OCI-LY1 (cell line): ENCODE results near the gene AXDND1.

Experiments used
- H2AFZ ChIP-seq: fragments of 200-600 bp; sonication (generic), shearing (Covaris generic); 2 replicates; pipeline ENCODE4 v1.6.0; 2014; ENCODE audit warnings: antibody characterized with exemption, mild to moderate bottlenecking, low read length
- H3F3A ChIP-seq: fragments of 200-600 bp; sonication (generic), shearing (Covaris generic); 2 replicates; pipeline ENCODE4 v1.6.0; 2014; ENCODE audit warnings: mild to moderate bottlenecking, antibody characterized with exemption, low read length, moderate library complexity; ENCODE audit not compliant: insufficient read depth
- H3K27ac ChIP-seq: fragments of 200-600 bp; sonication (generic); 2 replicates; pipeline ENCODE4 v1.5.1; 2014; ENCODE audit warnings: low read length, mixed run types, mild to moderate bottlenecking, low read depth; ENCODE audit not compliant: poor library complexity, severe bottlenecking
- H3K27me3 ChIP-seq: fragments of 200-600 bp; sonication (generic); 2 replicates; pipeline ENCODE4 v1.6.0; 2014; ENCODE audit warnings: antibody characterized with exemption, mild to moderate bottlenecking, low read length, moderate library complexity; ENCODE audit not compliant: insufficient read depth
- H3K36me3 ChIP-seq: fragments of 200-600 bp; sonication (generic); 2 replicates; pipeline ENCODE4 v1.6.1; 2014; ENCODE audit warnings: mild to moderate bottlenecking, antibody characterized with exemption, low read length, moderate library complexity, mixed read lengths; ENCODE audit not compliant: insufficient read depth
- H3K4me1 ChIP-seq: fragments of 200-600 bp; sonication (generic); 2 replicates; pipeline ENCODE4 v1.5.1; 2014; ENCODE audit warnings: mild to moderate bottlenecking, low read length, moderate library complexity; ENCODE audit not compliant: insufficient read depth, severe bottlenecking
- H3K4me2 ChIP-seq: fragments of 200-600 bp; sonication (generic), shearing (Covaris generic); 2 replicates; pipeline ENCODE4 v1.6.1; 2014; ENCODE audit warnings: low read length
- H3K4me3 ChIP-seq: fragments of 200-600 bp; sonication (generic); 2 replicates; pipeline ENCODE4 v1.5.1; 2014; ENCODE audit warnings: low read length, low read depth, mild to moderate bottlenecking, mixed read lengths; ENCODE audit not compliant: poor library complexity, severe bottlenecking
- H3K79me2 ChIP-seq: fragments of 200-600 bp; shearing (Covaris generic); 2 replicates; pipeline ENCODE4 v1.6.1; 2016; ENCODE audit warnings: mixed run types, low read length, mixed read lengths; ENCODE audit not compliant: insufficient read depth
- H3K9ac ChIP-seq: fragments of 200-600 bp; sonication (generic), shearing (Covaris generic); 2 replicates; pipeline ENCODE4 v1.6.1; 2014; ENCODE audit warnings: mild to moderate bottlenecking, low read length, mixed read lengths
- H3K9me2 ChIP-seq: fragments of 200-600 bp; sonication (generic), shearing (Covaris generic); 2 replicates; pipeline ENCODE4 v1.6.1; 2014; ENCODE audit warnings: low read depth, mild to moderate bottlenecking, low read length, mixed read lengths
- H3K9me3 ChIP-seq: fragments of 200-600 bp; shearing (Covaris generic); 2 replicates; pipeline ENCODE4 v1.6.1; 2014; ENCODE audit warnings: low read length, mixed read lengths
- H4K20me1 ChIP-seq: fragments of 200-600 bp; sonication (generic), shearing (Covaris generic); 2 replicates; pipeline ENCODE4 v1.6.0; 2016; ENCODE audit warnings: mild to moderate bottlenecking, low read length; ENCODE audit not compliant: insufficient read depth
- EZH2 ChIP-seq: fragments of 200-600 bp; sonication (generic), shearing (Covaris generic); IDR thresholded peaks from 2 replicates; pipeline ENCODE4 v1.8.0; 2017; ENCODE audit warnings: borderline replicate concordance, mixed run types, mild to moderate bottlenecking, antibody characterized with exemption, low read length, moderate library complexity, mixed read lengths
- TF ChIP-seq, protein P1 (sequence below): fragments of 200-600 bp; sonication (generic), shearing (Covaris generic); IDR thresholded peaks from 2 replicates; pipeline ENCODE4 v1.5.1; 2017; ENCODE audit warnings: mild to moderate bottlenecking, antibody characterized with exemption, low read length, moderate library complexity, mixed read lengths

AXDND1 gene

DNA sequence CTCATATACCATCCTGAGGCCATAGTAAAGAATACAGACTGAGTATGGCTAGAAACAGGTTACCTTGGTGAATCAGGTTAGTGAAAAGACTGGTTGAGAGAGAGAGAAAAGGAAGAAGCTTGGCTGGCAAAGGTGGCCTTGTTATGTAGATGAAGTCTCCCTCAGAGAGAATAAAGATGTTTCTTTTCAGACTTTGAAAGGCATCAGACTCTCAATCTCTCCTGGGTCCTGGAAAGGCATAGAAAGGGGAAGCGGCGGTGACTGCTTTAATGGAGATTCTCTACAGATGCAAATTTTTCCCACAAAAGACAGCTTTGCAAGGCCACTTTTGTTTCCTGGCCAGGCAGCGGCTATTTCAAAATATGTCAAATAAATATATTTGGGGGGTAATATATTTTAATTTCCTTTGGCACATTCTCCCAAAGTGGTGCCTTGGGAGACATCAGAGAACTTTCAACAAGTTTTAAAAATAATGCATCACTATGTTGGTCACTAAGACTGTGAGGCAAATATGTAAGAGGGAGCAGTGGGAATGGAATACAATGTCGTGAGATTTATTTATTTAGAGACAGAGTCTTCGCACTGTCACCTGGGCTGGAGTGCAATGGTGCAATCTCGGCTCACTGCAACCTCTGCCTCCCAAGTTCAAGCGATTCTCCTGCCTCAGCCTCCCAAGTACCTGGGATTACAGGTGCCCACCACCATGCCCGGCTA is 163.9 kb downstream of the AXDND1 start:
- no peaks in the 10 kb centered on the region for H3K27me3 ChIP-seq

DNA sequence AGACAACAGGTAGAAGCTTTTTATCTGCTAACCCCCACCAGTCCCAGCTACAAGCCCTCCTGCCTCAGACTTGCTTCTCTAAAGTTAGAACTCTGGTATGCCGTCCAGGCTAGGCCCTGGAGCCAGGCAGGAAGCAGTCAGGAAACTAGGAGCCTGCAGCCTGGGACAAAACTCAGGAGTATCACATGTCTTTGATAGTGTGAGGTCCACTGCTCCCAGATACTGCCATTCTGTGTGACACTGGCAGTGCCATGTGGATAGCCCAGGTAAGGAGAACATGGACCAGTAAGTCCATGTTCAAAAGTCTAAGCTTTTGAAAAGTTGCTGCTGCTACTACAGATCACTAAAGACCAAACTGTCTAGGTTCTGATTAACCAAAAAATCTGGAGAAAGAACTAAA is 164.6 kb downstream of the AXDND1 start:
- Histone ChIP-seq H4K20me1 (no peaks in the 10 kb centered on the region), H3K36me3 (no peaks in the 10 kb centered on the region), H3K9me2 (no peaks in the 10 kb centered on the region), H3K4me3 (no peak overlapping the region), H3K9ac (no peak overlapping the region), H3F3A (no peaks in the 10 kb centered on the region), H2AFZ (no peak overlapping the region), H3K27me3 (no peaks in the 10 kb centered on the region), H3K79me2 (no peaks in the 10 kb centered on the region), H3K27ac (no peak overlapping the region), H3K9me3 (no peaks in the 10 kb centered on the region), H3K4me1 (no peaks in the 10 kb centered on the region), H3K4me2 (no peak overlapping the region)
- no peak for TF ChIP-seq EZH2
- TF ChIP-seq, protein P1, sequence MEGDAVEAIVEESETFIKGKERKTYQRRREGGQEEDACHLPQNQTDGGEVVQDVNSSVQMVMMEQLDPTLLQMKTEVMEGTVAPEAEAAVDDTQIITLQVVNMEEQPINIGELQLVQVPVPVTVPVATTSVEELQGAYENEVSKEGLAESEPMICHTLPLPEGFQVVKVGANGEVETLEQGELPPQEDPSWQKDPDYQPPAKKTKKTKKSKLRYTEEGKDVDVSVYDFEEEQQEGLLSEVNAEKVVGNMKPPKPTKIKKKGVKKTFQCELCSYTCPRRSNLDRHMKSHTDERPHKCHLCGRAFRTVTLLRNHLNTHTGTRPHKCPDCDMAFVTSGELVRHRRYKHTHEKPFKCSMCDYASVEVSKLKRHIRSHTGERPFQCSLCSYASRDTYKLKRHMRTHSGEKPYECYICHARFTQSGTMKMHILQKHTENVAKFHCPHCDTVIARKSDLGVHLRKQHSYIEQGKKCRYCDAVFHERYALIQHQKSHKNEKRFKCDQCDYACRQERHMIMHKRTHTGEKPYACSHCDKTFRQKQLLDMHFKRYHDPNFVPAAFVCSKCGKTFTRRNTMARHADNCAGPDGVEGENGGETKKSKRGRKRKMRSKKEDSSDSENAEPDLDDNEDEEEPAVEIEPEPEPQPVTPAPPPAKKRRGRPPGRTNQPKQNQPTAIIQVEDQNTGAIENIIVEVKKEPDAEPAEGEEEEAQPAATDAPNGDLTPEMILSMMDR = no peak

More for the DNA sequence above, 163.9 kb downstream of the AXDND1 start:
- Histone ChIP-seq H3K4me1 (no peaks in the 10 kb centered on the region), H3K4me2 (no peak overlapping the region), H3K36me3 (no peaks in the 10 kb centered on the region), H3K9me2 (no peaks in the 10 kb centered on the region), H3K4me3 (no peak overlapping the region), H3K27ac (no peak overlapping the region), H4K20me1 (no peaks in the 10 kb centered on the region), H3K9me3 (no peaks in the 10 kb centered on the region), H2AFZ (no peak overlapping the region), H3F3A (no peaks in the 10 kb centered on the region), H3K9ac (no peak overlapping the region), H3K79me2 (no peaks in the 10 kb centered on the region)
- TF ChIP-seq EZH2 = no peak
- TF ChIP-seq, protein P1 = no peak

DNA sequence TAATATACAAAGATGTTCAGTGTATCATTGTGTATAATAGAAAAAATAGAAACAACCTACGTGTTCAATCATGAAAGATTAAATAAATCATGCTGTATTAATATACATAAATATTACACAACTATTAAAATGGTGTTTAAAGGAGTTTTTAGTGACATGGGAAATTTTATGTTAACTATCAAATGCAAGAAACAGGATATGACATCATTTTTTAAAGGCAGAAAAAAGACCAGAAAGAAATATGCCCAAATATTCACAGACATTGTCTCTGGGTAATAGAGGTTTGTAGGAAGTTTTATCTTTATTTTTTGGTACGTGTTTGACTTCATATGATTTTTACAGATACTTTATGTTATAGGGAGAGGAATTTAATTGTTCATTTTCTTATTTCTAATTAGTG is 176.0 kb downstream of the AXDND1 start:
- no peak for TF ChIP-seq EZH2
- TF ChIP-seq, protein P1 = no peak
- Histone ChIP-seq H3K4me2 (no peak overlapping the region), H3K9me3 (no peaks in the 10 kb centered on the region), H3K4me1 (no peaks in the 10 kb centered on the region), H3K27me3 (no peaks in the 10 kb centered on the region), H3F3A (no peaks in the 10 kb centered on the region), H3K4me3 (no peak overlapping the region), H2AFZ (no peak overlapping the region), H3K9ac (no peak overlapping the region), H3K27ac (no peak overlapping the region), H4K20me1 (no peaks in the 10 kb centered on the region), H3K36me3 (no peaks in the 10 kb centered on the region), H3K79me2 (no peaks in the 10 kb centered on the region), H3K9me2 (no peaks in the 10 kb centered on the region)
